Measurements from ENCODE around the gene MRPL17.

MRPL17 gene

DNA sequence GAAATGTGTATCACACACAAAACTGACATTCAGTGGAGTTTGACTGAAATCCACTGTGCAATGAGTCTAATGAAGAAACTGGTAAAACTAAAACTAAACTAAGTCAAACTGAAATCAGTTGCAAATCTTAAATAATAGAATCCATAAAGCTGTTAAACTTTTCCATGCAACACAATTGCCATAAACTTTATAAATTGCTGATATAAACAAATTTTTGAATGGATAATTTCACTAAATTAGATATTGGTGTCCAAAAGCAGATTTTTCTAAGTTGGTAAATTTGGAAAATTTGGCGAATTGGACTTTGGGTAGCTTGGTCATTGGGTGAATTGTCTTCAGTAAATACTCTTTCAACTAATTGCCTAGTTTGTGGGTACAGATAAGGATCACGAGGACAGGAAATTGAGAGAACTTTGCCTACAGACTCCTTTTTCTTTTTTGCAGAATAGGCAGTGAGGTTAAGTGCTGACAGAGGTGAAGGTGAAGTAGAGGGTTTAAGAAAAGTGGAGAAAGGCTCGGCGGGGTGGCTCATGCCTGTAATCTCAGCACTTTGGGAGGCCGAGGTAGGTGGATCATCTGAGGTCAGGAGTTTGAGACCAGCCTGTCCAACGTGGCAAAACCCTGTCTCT, 12.8 kb downstream of the MRPL17 start:
- TF ChIP-seq ZNF274 (IDR thresholded peaks at IDR 0.05; ENCODE audit: low read depth, low read length) = no peak

DNA sequence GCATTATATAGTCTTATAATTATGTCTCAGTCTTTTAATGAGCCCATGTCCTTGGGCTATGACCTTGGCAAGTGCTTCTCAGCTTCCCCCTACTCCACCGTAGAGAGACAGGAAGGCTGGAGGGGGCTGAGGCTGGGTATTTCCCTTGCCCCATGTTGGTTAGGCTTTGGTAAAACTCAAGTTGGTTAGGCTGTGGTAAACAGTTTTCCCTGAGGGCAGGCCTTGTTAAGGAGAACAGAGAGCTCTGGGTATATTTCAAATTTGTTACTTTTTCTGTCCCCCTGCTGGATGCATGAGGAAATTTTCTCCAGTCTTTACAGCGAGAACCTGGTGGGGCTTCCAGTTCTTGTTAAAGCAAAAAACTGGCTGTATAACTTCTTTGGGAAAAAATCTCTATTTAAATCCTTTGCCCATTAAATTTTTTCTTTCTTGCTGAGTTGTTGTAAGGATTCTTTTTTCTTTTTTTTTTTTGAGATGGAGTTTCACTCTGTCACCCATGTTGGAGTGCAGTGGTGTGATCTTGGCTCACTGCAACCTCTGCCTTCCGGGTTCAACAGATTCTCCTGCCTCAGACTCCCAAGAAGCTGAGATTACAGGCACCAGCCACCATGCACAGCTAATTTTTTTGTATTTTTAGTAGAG, 15.3 kb downstream of the MRPL17 start:
- no peak overlapping the region for H3K4me3 ChIP-seq (ENCODE audit: low read length)
- TF ChIP-seq ZNF274 (IDR thresholded peaks at IDR 0.05; ENCODE audit: low read depth, low read length) = no peak

More for the DNA sequence above, 12.8 kb downstream of the MRPL17 start:
- no peak overlapping the region for H3K4me3 ChIP-seq (ENCODE audit: low read length)

DNA sequence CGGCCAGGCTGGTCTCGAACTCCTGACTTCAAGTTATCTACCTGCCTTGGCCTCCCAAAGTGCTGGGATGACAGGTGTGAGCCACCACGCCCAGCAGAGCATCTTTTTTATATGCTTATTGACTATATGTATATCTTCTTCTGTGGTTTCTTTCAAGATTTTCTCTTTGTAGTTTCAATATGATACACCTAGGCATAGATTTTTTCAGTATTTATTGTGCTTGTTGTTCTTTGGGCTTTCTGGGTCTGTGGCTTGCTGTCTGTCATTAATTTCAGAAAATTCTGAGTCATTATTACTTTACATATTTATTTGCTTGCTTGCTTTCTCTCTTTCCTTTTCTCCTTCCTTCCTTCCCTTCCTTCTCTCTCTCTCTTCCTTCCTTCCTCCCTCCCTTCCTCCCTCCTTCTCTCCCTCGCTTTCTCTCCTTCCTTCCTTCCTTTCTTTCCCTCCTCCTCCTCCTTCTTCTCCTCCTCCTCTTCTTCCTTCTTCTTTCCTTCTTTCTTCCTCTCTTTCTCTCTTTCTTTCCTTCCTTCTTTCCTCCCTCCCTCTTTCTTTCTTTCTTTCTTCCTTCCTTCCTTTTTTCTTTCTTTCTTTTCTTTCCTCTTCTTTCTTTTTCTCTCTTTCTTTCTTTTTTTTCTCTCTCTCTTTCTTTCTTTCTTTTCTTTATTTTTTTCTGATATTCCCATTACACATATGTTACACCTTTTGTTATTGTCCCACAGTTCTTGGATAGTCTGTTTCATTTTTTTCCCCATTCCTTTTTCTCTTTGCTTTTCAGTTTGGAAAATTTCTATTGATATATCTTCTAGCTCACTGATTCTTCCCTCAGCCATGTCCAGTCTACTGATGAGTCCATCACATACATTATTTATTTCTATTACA, 16.6 kb downstream of the MRPL17 start:
- TF ChIP-seq ZNF274 (IDR thresholded peaks at IDR 0.05; ENCODE audit: low read depth, low read length) = no peak

DNA sequence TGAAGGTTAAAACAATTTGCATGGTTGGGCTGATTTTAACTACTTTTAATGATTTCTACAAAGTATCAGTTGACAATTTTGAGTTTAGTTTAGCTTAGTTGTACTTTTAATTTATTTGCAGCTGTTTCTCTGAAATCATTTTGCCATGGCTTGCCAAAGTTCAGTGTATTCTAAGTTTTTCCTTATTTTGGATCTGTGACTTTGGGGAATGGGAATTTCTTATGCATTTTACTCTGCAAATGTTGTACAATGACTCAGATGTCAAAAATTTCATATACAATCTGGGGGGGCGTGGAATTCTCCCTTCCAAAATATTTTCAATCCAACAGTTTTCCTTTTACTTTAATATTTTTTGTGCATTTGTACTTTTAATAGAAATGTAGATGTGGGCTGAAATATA, 18.6 kb downstream of the MRPL17 start:
- H3K4me3 ChIP-seq (ENCODE audit: low read length) = no peak overlapping the region
- TF ChIP-seq ZNF274 (IDR thresholded peaks at IDR 0.05; ENCODE audit: low read depth, low read length) = no peak

More for the DNA sequence above, 16.6 kb downstream of the MRPL17 start:
- H3K4me3 ChIP-seq (ENCODE audit: low read length) = no peak overlapping the region

DNA sequence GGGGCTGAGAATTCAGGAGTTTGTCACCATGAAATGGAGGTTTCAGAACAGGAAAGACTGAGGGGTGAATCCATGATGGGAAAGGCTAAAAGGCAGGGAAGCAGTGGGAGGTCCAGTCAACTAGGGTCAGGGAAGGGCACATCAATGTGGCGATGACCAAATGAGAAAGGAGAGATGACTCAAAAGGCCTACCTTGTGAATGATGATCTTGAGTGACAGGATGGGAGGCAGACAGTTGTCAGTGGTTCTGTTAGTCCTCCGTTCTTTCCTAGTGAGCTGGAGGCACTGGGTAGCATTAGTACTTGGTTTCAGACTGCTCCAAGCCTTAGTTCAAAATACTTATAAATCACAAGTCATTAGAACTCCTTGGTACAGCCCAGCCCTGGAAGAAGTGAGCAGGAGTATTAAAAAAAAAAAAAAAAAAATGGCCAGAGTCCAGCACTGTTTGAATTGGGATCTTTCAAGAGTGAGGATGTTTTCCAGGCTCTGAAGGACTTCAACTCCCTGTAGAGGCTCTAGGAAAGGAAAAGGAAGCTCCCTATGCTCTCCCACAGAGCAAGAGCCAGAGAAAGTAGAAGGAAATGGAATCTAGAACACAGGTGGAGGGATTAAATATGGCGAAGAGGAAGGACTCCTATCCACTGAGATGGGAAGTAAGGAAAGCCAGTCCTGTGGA, 19.2 kb downstream of the MRPL17 start:
- no peak overlapping the region for H3K4me3 ChIP-seq (ENCODE audit: low read length)
- no peak for TF ChIP-seq ZNF274 (IDR thresholded peaks at IDR 0.05; ENCODE audit: low read depth, low read length)

DNA sequence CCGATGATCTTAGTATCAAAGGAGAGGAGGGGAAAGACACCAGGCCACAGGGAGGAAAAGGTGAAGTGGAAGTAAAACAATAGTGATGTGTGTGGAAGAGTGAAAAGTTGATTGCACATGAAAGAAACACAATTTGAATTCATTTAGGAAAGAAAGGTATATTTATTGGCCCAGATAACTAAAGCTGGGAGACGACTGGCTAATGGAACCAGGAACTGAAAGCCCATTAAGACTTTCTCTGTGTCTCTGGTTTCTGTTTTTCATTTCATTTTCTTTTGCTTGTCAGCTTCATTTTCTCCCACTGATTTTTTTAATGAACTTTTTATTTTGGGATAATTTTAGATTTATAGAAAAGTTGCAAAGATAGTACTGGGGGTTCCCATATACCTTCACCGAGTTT, 22.4 kb downstream of the MRPL17 start:
- no peak overlapping the region for H3K4me3 ChIP-seq (ENCODE audit: low read length)
- TF ChIP-seq ZNF274 (IDR thresholded peaks at IDR 0.05; ENCODE audit: low read depth, low read length) = no peak

DNA sequence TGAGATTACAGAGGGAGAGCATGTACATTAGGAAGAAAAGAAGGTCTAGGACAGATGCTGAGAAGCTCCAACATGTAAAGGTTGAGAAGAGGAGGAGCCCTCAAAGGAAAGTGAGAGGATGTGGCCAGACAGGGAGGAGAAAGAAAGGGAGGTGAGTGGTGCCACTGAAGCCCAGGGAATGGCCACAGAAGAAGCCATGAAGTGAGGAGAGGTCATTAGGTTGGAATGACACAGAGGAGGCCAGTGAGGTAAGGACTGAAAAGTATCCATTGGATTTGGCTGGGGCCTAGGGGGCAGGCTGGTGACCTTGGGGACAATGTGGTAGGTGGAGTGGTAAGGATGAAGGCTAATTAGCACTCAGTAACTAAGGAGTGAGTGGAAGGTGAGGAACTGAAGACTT, 24.5 kb downstream of the MRPL17 start:
- TF ChIP-seq ZNF274 (IDR thresholded peaks at IDR 0.05; ENCODE audit: low read depth, low read length) = no peak
- no peak overlapping the region for H3K4me3 ChIP-seq (ENCODE audit: low read length)

DNA sequence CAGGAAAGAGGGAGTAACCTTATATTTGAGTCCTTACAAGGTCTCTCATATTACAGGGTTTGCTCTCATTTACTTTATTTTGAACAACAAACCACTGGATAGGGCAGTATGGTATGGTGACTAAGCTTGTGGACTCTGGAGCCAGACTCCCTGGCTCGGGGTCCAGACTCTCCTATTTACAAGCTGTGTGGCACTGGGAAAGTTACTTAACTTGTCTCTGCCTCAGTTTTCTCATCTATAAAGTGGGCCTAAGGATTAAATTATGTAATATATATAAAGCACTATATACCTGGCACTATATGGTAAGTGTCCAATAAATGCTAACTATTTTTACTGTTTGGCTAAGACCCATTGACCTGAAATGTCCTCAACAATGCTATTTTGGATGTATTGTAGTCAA, 25.8 kb downstream of the MRPL17 start:
- no peak for TF ChIP-seq ZNF274 (IDR thresholded peaks at IDR 0.05; ENCODE audit: low read depth, low read length)
- no peak overlapping the region for H3K4me3 ChIP-seq (ENCODE audit: low read length)

DNA sequence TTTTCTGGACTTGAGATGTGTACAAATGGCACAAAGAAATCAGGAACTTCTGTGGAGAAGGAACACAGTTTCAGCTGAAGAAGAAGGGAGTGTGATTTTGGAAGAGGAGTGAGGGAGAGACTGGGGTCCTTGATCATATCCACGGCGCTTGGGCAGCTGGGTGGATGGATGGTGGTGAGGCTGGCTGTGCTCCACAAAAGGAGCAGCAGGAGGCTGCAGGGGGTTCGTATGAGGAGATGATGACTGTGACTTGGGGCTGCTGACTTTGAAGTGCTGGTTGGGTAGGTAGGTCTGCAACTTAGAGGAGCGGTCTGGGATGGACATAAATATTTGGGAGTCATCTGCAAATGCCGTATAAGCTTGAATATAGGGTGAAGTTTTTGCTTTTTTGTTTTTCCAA, 26.2 kb downstream of the MRPL17 start:
- TF ChIP-seq ZNF274 (IDR thresholded peaks at IDR 0.05; ENCODE audit: low read depth, low read length) = no peak
- no peak overlapping the region for H3K4me3 ChIP-seq (ENCODE audit: low read length)

DNA sequence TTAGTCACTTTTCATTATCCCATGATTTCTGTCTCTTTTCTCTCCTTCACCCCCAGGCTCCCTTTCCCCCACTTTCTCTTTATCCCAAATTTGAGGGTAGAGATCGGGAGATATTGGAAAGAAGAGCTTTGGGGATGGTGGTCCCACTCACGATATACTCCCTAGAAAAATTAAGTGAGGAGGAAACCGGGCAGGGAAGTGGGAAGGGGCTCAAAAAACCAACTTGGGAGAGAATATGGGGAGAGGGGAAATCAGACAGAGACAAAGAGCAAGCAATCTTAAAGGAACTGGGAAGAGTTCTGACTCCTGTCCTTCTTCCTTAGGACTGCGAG, 26.6 kb downstream of the MRPL17 start:
- no peak overlapping the region for H3K4me3 ChIP-seq (ENCODE audit: low read length)
- TF ChIP-seq ZNF274 (IDR thresholded peaks at IDR 0.05; ENCODE audit: low read depth, low read length) = no peak

DNA sequence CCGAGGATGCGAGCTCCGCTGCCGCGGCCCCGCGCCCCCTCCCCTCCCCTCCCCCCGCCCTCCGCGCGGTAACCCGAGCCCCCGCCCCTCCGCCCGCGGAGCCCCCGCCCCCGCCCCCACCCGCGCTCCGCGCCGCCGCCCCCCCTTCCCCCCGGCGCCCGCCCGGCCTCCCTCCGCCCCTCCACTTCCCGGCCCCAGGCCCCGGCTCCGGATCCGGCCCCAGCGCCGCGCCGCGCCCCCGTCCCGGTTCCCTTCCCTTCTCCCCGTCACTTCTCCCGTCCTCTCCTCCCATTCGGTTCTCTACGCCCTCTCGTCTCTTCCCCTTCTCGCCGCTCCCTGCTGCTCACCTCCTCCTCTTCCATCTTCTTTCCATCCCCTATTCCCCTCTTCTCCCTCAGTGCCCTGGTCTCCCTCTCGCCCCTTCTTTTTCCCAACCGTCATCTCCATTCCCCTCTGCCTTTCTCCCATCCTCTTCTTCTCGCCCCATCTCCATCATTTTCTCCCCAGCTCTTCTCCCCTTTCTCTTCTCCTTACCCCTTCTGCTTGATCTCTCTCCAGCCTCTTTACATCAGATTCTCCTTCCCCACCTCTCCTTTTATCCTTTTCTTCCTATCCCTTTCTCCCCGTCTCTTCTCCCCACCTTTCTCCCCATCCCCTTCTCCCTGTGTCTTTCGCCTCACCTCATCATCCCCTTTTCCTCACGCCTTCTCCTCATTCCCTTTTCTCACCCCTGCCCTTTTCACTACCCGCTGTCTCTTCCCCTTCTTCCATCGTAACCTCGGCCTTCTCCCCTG, 27.2 kb downstream of the MRPL17 start, which contains the start of gene DCHS1:
Gene DCHS1, minus strand, starts transcription at position 20 of the 794 bp plus-strand sequence. CDS start 14,196 bp downstream, outside the sequence.
- no peak within 1 kb of the TSS for H3K4me3 ChIP-seq (ENCODE audit: low read length)
- TF ChIP-seq ZNF274 (IDR thresholded peaks at IDR 0.05; ENCODE audit: low read depth, low read length) = no peak

DNA sequence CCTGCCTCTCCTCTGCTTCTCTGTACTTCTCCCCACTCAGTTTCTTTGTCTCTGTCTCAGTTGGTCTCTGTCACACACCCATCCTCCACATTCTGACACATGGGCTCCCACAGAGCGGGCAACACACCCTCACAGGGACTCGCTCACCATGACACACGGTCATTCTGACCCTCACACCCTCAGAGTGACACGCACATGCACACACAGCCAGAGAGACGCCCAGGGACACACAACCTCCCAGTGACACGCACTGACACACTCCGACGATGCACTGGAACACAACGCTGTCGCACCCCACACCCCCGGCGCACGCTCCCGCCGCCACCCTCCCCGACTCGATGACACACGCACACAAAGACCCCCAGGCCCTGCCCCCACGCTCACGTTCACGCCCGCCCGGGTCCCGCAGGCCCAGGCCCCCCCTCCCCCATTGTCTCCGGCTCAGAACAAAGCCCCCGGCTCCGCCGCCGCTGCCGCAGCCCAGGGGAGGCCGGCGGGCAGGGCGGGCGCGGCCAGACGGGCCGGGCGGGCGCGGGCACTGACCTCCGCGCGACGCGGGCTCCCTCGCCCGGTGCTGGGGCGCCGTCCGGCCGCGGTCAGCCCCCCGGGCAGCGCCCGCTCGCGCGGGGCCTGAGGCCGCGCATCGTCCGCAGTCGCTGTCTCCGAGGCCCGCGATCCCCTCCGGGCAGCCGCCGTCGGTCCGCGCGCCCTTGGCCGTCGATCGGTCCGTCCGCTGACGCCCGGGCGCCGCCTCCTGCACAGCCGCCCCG, 27.9 kb downstream of the MRPL17 start:
- H3K4me3 ChIP-seq (ENCODE audit: low read length) = no peak overlapping the region
- no peak for TF ChIP-seq ZNF274 (IDR thresholded peaks at IDR 0.05; ENCODE audit: low read depth, low read length)

All from GM08714 (cell line).